HTERT RPE-1 (cell line): Measurements from ENCODE around the gene GP5.

Experiments
- in situ Hi-C: fragments of 300-500 bp; cut with MboI; formaldehyde crosslinking; loops from 4 replicates; pipeline ENCODE4 v1.14.3; 2020; ENCODE audit warnings: low sequenced_read_pairs

Gene GP5

DNA sequence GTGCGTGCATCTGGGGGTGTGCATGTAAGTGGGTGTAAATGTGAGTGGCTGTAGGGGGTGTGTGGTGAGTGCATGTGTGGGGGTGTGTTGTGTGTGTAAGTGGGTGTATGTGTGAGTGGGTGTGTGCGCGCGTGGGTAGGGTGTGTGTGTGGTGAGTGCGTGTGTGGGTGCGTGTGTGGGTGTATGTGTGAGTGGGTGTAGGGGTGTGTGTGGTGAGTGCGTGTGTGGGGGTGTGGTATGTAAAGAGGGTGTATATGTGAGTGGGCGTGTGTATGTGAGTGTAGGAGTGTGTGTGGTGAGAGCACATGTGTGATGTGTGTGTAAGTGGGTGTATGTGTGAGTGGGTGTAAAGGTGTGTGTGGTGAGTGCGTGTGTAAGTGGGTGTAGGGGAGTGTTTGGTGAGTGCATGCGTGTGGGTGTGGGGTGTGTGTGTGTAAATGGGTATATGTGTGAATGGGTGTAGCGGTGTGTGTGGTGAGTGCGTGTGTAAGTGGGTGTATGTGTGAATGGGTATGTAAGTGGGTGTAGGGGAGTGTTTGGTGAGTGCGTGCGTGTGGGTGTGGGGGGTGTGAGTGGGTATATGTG is 47.0 kb downstream of the GP5 start:
- in situ Hi-C loops = no loop called here

DNA sequence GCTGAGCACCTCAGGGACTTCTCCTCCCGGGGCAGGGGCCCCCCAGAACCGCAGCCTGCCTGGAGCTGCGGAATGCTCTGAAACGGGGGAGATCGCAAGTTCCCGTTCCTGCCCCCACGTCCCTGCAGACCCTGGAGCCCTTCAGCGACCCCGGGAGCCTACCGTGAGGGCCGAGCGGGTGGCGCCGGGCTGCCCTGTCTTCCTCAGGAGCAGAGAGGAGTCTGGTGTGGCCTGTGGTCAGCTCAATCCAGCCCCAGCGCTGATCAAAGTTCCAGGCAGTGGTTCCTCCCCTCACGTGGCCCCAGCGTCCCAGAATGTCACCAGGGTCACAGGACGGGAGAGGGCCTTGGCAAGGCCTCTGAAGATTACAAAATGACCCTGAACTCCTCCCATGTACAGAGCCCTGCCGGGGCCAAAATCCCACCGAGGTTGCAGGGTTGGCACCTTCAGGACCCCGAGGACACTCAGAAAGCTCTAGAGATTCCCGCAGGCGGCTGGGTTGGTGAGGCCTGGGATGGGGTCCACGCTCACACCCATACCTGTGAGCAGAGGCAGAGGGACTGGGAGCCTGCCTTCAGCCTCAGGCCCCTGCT is 47.9 kb downstream of the GP5 start, which contains the start of gene CPN2:
Gene CPN2, minus strand, starts transcription at position 249 of the 593 bp plus-strand sequence. CDS start 8,626 bp downstream, outside the sequence.
- in situ Hi-C loops = no loop called here

- in situ Hi-C loops = no loop called here
These were observed 48.4 kb downstream of the GP5 start for GRCh38 chr3:194350726-194351071.

DNA sequence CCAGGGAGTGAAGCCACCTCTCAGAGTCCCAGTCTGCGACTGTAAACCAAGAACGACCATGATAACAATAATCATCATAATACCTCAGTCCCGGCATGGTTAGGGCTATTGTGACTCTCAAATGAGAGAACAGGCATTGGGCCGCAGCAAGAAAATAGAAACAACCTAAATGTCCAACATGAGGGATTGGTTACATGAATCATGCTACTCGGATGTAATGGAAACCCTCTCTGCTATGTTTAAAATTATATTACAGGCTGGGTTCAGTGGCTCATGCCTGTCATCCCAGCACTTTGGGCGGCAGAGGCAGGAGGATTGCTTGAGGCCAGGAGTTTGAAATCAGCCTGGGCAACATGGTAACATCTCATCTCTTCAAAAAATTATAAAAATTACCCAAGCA is 50.7 kb downstream of the GP5 start:
- in situ Hi-C loops = no loop called here

GRCh38 chr3:194346621-194347020 is 52.4 kb downstream of the GP5 start:
- in situ Hi-C loops = no loop called here

- in situ Hi-C loops = no loop called here
These were observed 53.0 kb downstream of the GP5 start for GRCh38 chr3:194346035-194346434.
